SH-SY5Y (cell line): ENCODE data around the gene ITGAX.

ENCODE experiments used
- GATA2 ChIP-seq: IDR thresholded peaks from 2 replicates; pipeline ENCODE4 v1.6.1; 2011; ENCODE audit warnings: mild to moderate bottlenecking, low read depth, low read length
- GATA3 ChIP-seq: IDR thresholded peaks from 2 replicates; pipeline ENCODE4 v1.6.1; 2011; ENCODE audit warnings: low read depth, mild to moderate bottlenecking, low read length, moderate library complexity

DNA sequence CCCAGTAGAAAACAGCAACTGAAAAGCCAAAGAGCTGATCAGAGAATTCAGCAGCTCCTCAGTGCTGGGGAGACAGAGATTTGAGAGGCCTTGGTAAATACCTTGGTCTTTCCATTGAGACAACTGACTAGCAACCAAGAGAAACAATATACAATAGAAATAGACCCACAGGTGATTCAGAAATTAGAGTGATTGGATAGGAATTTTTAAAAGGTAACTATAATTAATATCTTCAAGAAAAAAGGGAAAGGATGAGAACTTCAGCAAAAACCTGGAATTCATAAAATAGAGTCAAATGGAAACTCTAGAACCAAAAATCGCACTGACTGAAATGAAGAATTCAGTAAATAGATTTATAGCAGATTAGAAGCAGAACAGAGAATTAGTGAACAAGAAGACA lies 32.5 kb upstream of the ITGAX start:
- TF ChIP-seq GATA2 (no peak), GATA3 (no peak)
